ENCODE results near the gene KLHL6.
"Not testable (repeated sequence)": the region's sequence is repeated elsewhere in the genome, so short reads cannot be mapped to it uniquely, and the experiment has no call there.

Gene KLHL6

GRCh38 chr3:183529185-183529584 lies 26.3 kb downstream of the KLHL6 start:
- no peak for DNase-seq (ENCODE audit: low spot score)

- DNase-seq (ENCODE audit: low spot score), result not testable (repeated sequence)
Measured at GRCh38 chr3:183528758-183529157, 26.7 kb downstream of the KLHL6 start.

- DNase-seq (ENCODE audit: low spot score), result no peak
Measured at GRCh38 chr3:183527428-183528379, 27.8 kb downstream of the KLHL6 start.

GRCh38 chr3:183526838-183527427 lies 28.6 kb downstream of the KLHL6 start:
- DNase-seq (ENCODE audit: low spot score), result no peak

- DNase-seq (ENCODE audit: low spot score), result no peak
Measured at GRCh38 chr3:183524476-183524875, 31.0 kb downstream of the KLHL6 start.

GRCh38 chr3:183520741-183521556 lies 34.6 kb downstream of the KLHL6 start:
- not testable (repeated sequence) for DNase-seq (ENCODE audit: low spot score)

- DNase-seq (ENCODE audit: low spot score), result not testable (repeated sequence)
Measured at GRCh38 chr3:183520295-183520694, 35.2 kb downstream of the KLHL6 start.

- DNase-seq (ENCODE audit: low spot score), result no peak
Measured at GRCh38 chr3:183519891-183520290, 35.6 kb downstream of the KLHL6 start.

- DNase-seq (ENCODE audit: low spot score), result no peak
Measured at GRCh38 chr3:183518491-183519251, 36.8 kb downstream of the KLHL6 start.

- DNase-seq (ENCODE audit: low spot score), result no peak
Measured at GRCh38 chr3:183517607-183518006, 37.9 kb downstream of the KLHL6 start.

- DNase-seq (ENCODE audit: low spot score), result peak; percentile 70
Measured at GRCh38 chr3:183515968-183516851, 39.3 kb downstream of the KLHL6 start.

- no peak for DNase-seq (ENCODE audit: low spot score)
Measured at GRCh38 chr3:183514021-183514420, 41.5 kb downstream of the KLHL6 start.

GRCh38 chr3:183513046-183513706 lies 42.3 kb downstream of the KLHL6 start:
- peak; percentile 50 for DNase-seq (ENCODE audit: low spot score)

GRCh38 chr3:183511286-183512131 lies 44.0 kb downstream of the KLHL6 start:
- not testable (repeated sequence) for DNase-seq (ENCODE audit: low spot score)

GRCh38 chr3:183508821-183509220 lies 46.7 kb downstream of the KLHL6 start:
- DNase-seq (ENCODE audit: low spot score), result no peak

GRCh38 chr3:183507551-183507950 lies 48.0 kb downstream of the KLHL6 start:
- no peak for DNase-seq (ENCODE audit: low spot score)

GRCh38 chr3:183506674-183507320 lies 48.7 kb downstream of the KLHL6 start:
- DNase-seq (ENCODE audit: low spot score), result no peak

- DNase-seq (ENCODE audit: low spot score), result no peak
Measured at GRCh38 chr3:183504597-183504996, 50.9 kb downstream of the KLHL6 start.

- no peak for DNase-seq (ENCODE audit: low spot score)
Measured at GRCh38 chr3:183503746-183504145, 51.8 kb downstream of the KLHL6 start.

All from CD4-positive, alpha-beta T cell treated with Interleukin-6 at 100 ng/mL for 8 hours (primary cell).